Stimulated activated CD8-positive, alpha-beta memory T cell treated with anti-CD3 and anti-CD28 coated beads, Interleukin-4, amount 100 ng/mL, for 24 hours (primary cell): ENCODE measurements around the gene TOM1.

Experiments
- DNase-seq: peaks from one replicate; pipeline ENCODE4 v3.0.0-alpha.2; 2020; ENCODE audit warnings: low read depth

TOM1 gene

GRCh38 chr22:35307372-35307771 lies 7.7 kb downstream of the TOM1 start:
- no peak for DNase-seq

- no peak for DNase-seq
Observed at GRCh38 chr22:35307892-35308291, 8.2 kb downstream of the TOM1 start.

GRCh38 chr22:35308480-35309021 lies 8.9 kb downstream of the TOM1 start:
- no peak for DNase-seq

- no peak for DNase-seq
Observed at GRCh38 chr22:35310556-35311550, 11.2 kb downstream of the TOM1 start.

GRCh38 chr22:35311551-35311999 lies 11.9 kb downstream of the TOM1 start:
- DNase-seq: no peak

GRCh38 chr22:35312198-35313059 lies 12.7 kb downstream of the TOM1 start:
- no peak for DNase-seq

GRCh38 chr22:35313311-35314121 lies 13.8 kb downstream of the TOM1 start:
- no peak for DNase-seq

- DNase-seq: no peak
Observed at GRCh38 chr22:35314161-35314942, 14.7 kb downstream of the TOM1 start.

- no peak for DNase-seq
Observed at GRCh38 chr22:35315141-35315854, 15.6 kb downstream of the TOM1 start.

- no peak for DNase-seq
Observed at GRCh38 chr22:35315855-35316745, 16.4 kb downstream of the TOM1 start.

- no peak for DNase-seq
Observed at GRCh38 chr22:35316751-35317150, 17.1 kb downstream of the TOM1 start.

- no peak for DNase-seq
Observed at GRCh38 chr22:35317680-35318290, 18.1 kb downstream of the TOM1 start.

GRCh38 chr22:35318346-35319215 lies 18.9 kb downstream of the TOM1 start:
- no peak for DNase-seq

GRCh38 chr22:35319244-35319985 lies 19.7 kb downstream of the TOM1 start:
- no peak for DNase-seq

GRCh38 chr22:35322126-35322525 lies 22.4 kb downstream of the TOM1 start:
- no peak for DNase-seq

- DNase-seq: no peak
Observed at GRCh38 chr22:35322893-35323292, 23.2 kb downstream of the TOM1 start.

GRCh38 chr22:35323305-35323704 lies 23.6 kb downstream of the TOM1 start:
- no peak for DNase-seq
